ENCODE data around the gene TRIM9.

DNA sequence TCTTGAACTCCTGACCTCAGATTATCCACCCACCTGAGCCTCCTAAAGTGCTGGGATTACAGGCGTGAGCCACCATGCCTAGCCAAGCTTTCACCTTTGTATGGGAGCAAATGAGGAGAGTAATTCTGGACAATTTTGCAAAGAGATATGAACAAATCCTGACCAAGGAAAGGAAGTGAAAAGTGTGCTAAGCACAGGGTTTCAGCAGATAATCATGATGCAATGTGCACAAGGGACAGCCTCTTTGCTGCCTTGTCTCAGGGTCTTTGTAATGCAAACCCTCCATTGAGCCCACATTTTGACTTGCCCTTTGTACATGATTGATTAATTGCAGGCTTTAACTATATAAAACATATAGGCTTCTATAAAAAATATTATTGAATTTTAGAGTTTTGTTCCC, 141.4 kb downstream of the TRIM9 start:
- TF ChIP-seq, protein P1, sequence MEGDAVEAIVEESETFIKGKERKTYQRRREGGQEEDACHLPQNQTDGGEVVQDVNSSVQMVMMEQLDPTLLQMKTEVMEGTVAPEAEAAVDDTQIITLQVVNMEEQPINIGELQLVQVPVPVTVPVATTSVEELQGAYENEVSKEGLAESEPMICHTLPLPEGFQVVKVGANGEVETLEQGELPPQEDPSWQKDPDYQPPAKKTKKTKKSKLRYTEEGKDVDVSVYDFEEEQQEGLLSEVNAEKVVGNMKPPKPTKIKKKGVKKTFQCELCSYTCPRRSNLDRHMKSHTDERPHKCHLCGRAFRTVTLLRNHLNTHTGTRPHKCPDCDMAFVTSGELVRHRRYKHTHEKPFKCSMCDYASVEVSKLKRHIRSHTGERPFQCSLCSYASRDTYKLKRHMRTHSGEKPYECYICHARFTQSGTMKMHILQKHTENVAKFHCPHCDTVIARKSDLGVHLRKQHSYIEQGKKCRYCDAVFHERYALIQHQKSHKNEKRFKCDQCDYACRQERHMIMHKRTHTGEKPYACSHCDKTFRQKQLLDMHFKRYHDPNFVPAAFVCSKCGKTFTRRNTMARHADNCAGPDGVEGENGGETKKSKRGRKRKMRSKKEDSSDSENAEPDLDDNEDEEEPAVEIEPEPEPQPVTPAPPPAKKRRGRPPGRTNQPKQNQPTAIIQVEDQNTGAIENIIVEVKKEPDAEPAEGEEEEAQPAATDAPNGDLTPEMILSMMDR (IDR thresholded peaks at IDR 0.05) = no peak
- no peak for TF ChIP-seq POLR2A (IDR thresholded peaks at IDR 0.05)
- no peak for TF ChIP-seq EP300 (IDR thresholded peaks at IDR 0.05)

Measured in ovary (tissue), 3 donors.